Cardiac septum (tissue), 1 donor: ENCODE data around the gene LRP2. TPM values are rescaled to one million over a fixed set of nuclear protein-coding genes. Genes with fewer than 3 reads are reported as not detected.
"Not testable (repeated sequence)": the region's sequence is repeated elsewhere in the genome, so short reads cannot be mapped to it uniquely, and the experiment has no call there.

Experiments used
- DNase-seq: peaks from one replicate; pipeline ENCODE4 v3.0.0-alpha.2; 2020; ENCODE audit warnings: low spot score
- intact Hi-C: fragments of 100-400 bp; cut with DNase I; formaldehyde crosslinking; loops from one replicate; pipeline ENCODE4 v1.14.0; 2022
- long read RNA-seq: library from polyadenylated mRNA; unstranded; transcript quantifications from one replicate; pipeline ENCODE4 v2.0.0, GENCODE V29; 2021
- total RNA-seq: library from RNA; stranded (reverse); fragmentation: NEBNext Ultra II Directional; extraction: Animal tissue kit (Norgen Biotek cat#: 25700); gene quantifications from one replicate; pipeline ENCODE4 v1.2.1, GENCODE V29; 2021
- donor health status: DM: no; HTN: no; CAD: no.

LRP2 gene
- 0.30 TPM for total RNA-seq
- long read RNA-seq = 0 reads

DNA sequence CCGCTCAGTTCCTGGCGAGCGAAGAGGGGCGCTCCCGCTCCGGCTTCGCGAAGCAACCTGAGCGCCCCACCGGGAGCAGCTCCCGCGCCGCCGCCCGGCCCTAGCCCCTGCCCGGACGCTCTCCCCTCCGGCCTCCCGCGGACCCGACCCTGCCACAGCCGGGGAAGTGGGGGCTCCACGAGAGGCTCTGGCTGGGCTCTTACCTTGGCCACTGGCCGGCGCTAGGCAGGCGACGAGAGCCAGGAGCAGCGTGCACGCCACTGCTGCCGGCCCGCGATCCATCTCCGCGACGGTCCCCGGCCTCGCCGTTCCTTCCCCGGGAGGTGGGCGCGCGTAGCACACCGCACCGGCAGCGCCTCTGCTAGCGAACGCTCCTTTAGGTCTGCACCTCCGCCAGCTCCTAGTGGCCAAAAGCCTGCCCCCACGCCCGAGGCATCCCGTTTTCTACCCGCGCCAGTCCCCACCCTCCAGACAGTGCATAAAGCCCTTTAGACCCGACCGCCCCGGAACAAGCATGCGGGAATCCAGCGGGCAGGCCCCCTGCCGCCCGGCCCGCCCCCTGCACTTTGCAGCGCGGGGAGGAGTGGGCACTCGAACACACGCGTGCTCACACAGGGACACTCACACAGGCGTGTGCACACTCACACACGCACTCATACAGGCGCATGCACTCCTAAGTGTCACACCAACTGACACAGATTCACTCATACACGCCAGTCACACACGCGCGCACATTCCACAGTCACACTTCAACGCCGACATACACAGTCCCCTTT is at the start of gene LRP2:
LRP2 (minus strand) TSS at position 417 of the 776 bp plus-strand sequence; CDS start at position 282, 135 bp downstream.
- DNase-seq = no peak
- intact Hi-C loops = no loop called here

GRCh38 chr2:169406891-169407290 is 44.6 kb upstream of the LRP2 start:
- intact Hi-C loops = no loop called here
- DNase-seq = no peak

DNA sequence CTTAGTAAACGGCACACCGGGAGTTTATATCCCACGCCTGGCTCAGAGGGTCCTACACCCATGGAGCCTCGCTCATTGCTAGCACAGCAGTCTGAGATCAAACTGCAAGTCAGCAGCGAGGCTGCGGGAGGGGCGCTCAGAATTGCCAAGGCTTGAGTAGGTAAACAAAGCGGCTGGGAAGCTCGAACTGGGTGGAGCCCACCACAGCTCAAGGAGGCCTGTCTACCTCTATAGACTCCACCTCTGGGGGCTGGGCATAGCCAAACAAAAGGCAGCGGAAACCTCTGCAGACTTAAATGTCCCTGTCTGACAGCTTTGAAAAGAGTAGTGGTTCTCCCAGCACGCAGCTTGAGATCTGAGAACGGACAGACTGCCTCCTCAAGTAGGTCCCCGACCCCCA is 37.2 kb upstream of the LRP2 start:
- intact Hi-C loops = loop anchor here (10.0 kb wide), 2 partner anchors 285 to 435 kb away; no protein-coding TSS in a partner anchor
- not testable (repeated sequence) for DNase-seq

DNA sequence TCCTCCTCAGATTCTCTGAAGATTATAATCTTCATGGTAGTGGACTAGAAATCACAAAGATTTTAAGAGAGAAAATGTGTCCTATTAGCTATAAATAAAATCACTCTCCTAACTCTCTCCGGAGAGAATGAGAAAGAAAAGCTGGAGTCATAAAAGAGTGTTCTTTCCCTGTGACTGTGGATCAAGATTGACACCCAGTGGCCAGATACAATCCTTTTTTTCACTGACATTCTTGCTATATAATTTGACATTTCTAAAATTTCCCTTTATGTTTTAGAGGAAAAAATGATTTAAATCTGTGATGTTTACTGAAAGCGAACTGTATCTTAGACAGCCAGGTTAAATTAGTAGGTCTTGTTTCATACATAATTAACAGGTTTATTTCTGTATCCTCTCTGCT is 35.4 kb upstream of the LRP2 start:
- no peak for DNase-seq
- intact Hi-C loops = loop anchor here (10.0 kb wide), 2 partner anchors 283 to 433 kb away; no protein-coding TSS in a partner anchor

GRCh38 chr2:169395821-169396374 is 33.6 kb upstream of the LRP2 start:
- intact Hi-C loops = loop anchor here (10.0 kb wide), 2 partner anchors 281 to 431 kb away; no protein-coding TSS in a partner anchor
- no peak for DNase-seq

- intact Hi-C loops = loop anchor here (10.0 kb wide), 2 partner anchors 278 to 428 kb away; no protein-coding TSS in a partner anchor
- no peak for DNase-seq
These were observed 30.8 kb upstream of the LRP2 start for GRCh38 chr2:169393068-169393590.

DNA sequence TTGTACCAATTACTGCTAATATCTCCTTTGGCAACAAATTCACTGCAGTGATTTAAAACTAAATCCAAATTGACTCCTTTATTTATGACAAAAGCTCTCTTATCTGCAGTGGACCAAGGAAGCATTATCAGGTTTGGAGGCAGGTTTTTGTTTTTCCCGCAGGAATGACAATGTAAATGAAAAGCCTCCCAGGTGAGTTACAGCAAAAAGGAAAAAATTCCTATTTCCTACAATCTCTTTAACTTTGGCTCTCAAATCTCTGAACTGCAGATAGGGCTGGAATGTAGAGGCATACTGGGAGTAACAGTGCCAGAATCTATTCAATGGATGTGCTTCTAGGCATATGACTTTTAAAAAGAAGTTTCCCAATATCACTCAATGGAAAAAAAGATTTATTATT is 28.9 kb upstream of the LRP2 start:
- intact Hi-C loops = loop anchor here (10.0 kb wide), 2 partner anchors 276 to 426 kb away; no protein-coding TSS in a partner anchor
- DNase-seq = no peak

DNA sequence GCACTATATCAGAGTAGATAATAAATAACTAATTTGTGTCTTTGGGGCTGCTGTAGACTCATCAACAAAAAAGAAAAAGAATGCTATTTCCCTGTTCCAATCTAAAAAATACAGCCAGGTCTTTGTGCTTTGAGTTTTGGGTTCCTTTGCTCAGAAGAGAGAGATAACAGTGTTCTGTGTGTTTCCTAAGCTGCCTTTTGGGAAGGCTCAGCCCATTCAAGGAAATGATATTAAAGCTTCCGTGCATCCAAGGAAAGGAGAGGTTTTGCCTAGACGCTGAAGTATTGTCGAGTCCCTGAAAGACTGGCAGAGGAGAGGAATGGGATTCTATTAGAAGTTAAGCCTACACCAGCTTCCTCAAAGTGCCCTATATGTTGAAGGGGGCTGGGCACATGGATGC is 25.8 kb upstream of the LRP2 start:
- DNase-seq = no peak
- intact Hi-C loops = no loop called here

- DNase-seq = no peak
- intact Hi-C loops = no loop called here
These were observed 24.4 kb upstream of the LRP2 start for GRCh38 chr2:169386722-169387121.

GRCh38 chr2:169384816-169385215 is 22.5 kb upstream of the LRP2 start:
- intact Hi-C loops = no loop called here
- no peak for DNase-seq

DNA sequence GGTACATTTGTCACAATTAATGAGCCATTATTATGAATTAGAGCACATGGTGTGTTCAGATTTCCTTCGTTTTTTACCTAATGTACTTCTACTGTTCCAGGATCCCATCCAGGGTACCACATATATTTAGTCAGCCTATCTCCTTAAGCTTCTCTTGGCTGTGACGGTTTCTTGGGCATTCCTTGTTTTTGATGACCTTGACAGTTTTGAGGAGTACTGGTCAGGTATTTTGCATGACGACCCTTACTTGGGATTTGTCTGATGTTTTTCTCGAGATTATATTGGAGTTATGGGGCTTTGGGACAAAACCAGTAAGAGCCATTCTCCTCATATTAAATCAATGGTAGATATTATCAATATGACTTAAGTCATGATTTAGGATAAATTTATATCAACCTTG is 10.2 kb upstream of the LRP2 start:
- no peak for DNase-seq

DNA sequence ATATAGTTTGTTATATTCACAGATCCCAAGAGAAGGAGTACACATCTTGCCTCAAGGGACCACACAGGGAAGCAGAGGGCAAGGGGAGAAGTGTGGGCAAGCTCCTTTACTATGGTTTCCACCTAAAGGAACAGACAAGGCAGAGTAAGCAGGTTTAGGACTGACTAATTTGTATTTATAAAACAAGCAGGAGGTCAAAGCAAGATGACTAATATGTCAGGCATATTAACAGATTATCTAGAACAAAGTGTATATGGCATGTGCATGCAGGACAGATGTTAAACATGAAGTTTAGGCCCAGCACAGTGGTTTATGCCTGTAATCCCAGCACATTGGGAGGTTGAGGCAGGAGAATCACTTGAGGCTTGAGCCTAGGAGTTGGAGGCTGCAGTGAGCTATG is 3.7 kb upstream of the LRP2 start:
- intact Hi-C loops = no loop called here
- DNase-seq = no peak

More for the DNA sequence above, 10.2 kb upstream of the LRP2 start:
- intact Hi-C loops = no loop called here

GRCh38 chr2:169365029-169365480 is 2.7 kb upstream of the LRP2 start:
- DNase-seq = no peak
- intact Hi-C loops = no loop called here

GRCh38 chr2:169363560-169364150 is 1.3 kb upstream of the LRP2 start:
- DNase-seq = no peak
- intact Hi-C loops = no loop called here

GRCh38 chr2:169362894-169363559 is 693 bp upstream of the LRP2 start:
- intact Hi-C loops = no loop called here
- no peak for DNase-seq

GRCh38 chr2:169361706-169362117 is 622 bp downstream of the LRP2 start:
- no peak for DNase-seq
- intact Hi-C loops = no loop called here

DNA sequence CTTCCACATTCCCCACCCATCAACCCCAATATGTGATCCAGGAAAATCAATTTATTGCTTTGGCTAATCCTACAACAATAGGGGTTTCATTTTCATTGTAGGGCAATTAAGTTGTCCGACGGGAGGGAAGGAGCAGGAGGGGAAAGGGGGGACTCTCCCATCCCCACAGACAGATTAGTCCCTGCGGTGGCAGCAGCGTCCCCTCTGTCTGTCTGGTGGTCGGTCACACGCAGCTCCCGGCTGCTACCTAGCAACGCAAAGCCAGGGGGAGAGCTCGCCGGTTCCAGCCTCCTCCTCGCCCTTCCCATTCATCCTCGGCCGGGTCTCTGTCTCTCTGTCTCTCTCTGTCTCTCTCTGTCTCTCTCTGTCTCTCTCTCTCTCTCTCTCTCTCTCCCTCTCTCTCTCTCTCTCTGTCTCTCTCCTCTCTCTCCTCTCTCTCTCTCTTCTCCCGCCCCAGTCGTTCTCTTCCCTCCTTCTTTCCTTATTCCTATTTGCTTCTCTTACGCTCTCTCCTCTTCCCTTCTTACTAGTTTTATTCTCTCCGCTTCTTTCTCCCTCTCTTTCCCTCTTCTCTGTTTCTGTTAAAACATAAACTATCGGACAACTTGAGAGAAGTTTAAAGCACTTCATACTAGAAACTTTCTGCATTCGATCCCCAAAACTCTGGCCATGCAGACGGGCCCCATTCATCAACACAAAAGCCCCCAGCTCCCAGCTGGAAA is 1.2 kb downstream of the LRP2 start:
- no peak for DNase-seq
- intact Hi-C loops = no loop called here

- no peak for DNase-seq
- intact Hi-C loops = no loop called here
These were observed 4.3 kb downstream of the LRP2 start for GRCh38 chr2:169358016-169358415.

DNA sequence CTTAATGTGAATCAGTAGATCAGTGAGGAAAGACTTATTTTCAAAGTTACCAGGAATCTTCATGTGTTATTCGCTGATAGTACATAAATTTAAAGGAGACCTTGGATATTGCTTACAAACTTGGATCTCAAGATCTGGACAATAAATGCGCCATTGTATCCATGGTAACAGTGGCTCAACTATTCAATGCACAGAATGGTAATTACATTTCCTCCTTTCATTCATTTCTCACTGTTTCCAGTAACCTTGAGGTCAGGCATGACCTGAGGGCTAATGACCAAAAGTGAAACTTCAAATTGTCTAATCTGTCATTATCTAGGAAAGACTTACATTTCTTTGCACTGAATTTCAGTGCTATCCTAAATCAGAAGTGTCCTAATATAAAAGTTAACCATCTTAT is 8.1 kb downstream of the LRP2 start:
- intact Hi-C loops = no loop called here
- no peak for DNase-seq
